Right ventricle myocardium inferior (tissue), 1 donor: Measurements from ENCODE around the gene CLVS2. TPM values are rescaled to one million over a fixed set of nuclear protein-coding genes. Genes with fewer than 3 reads are reported as not detected.

Experiments used
- ATAC-seq: fragments of 200-7000 bp; cut with Tn5 transposase; one replicate; pipeline ENCODE4 v1.9.1; 2020; ENCODE audit warnings: mild to moderate bottlenecking, moderate library complexity
- DNase-seq: peaks from one replicate; pipeline ENCODE4 v3.0.0; 2021; ENCODE audit errors: missing footprints
- intact Hi-C: fragments of 100-400 bp; cut with DNase I; formaldehyde crosslinking; loops from one replicate; pipeline ENCODE4 v1.11.0; 2022
- total RNA-seq: library from RNA; stranded (reverse); fragmentation: NEBNext Ultra II Directional; extraction: Animal tissue kit (Norgen Biotek cat#: 25700); gene quantifications from one replicate; pipeline ENCODE4 v1.2.1, GENCODE V29; 2021
- donor health status: DM: no; HTN: yes; CAD: no; lungs with severe emphysema.

Gene CLVS2
- total RNA-seq, 1 donor from 2014 or later, result not detected

DNA sequence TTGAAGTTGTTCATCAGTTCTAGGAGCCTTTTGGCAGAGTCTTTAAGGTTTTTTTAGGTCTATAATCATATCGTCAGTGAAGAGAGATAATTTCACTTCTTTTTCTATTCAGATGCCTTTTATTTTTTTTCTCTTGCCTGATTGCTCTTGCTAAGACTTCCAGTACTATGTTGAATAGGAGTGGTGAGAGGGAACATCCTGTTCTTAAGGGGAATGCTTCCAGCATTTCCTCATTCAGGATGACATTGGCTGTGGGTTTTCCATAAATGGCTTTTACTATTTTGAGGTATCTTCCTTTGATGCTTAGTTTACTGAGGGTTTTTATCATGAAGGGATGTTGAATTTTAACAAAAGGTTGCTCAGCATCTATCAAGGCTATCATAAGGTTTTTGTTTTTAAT lies 109.5 kb downstream of the CLVS2 start:
- DNase-seq (no peak), ATAC-seq (no peak)
- intact Hi-C loops, result no loop called here

DNA sequence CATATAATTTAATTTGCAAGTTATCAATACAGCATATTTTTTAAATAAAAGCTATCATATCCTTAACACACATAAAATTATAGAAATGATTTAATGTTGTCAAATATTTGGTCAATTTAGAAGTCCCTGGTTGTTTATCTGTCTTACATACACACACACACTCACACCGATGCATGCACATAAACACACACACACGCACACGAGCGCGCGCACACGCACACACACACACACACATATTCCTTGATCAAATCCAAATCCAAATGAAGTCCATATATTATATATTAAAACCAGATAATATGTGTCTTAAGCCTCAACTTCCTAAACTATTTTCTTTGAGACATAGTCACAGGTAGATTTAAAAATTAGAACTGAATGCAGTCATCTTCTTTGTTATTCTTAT lies 120.3 kb downstream of the CLVS2 start:
- intact Hi-C loops, result no loop called here
- DNase-seq, result no peak
- no peak for ATAC-seq

DNA sequence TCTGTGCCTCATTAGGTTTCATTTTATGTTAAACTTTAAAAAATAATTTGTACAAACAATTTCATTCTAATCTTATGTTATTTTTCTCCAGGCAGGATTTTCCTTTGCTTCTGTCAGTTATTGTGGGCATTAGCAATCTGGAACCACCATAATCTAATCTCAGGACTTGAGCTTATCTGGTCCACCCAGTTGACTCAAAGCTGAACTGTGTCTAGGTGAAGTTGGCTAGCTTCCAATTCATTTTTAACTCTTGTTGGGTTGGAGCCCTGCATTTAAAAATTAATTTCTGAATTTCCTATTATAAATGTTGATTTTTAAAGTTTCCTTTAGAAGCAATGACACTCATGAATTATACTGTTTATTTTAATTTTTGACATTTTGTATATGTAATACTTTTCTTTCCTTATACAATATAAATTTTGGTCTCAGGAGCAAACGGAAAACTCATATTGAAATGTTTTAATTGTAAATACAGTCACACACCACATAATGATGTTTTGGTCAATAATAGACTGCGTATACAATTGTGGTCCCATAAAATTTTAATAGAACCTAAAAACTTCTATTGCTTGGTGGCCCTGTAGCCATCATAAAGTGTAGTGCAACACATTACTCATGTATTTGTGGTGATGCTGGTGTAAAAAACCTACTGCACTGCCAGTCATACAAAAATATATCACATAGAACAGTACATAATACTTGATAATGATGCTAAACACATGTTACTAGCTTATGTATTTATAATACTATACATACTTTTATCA lies 121.3 kb downstream of the CLVS2 start:
- intact Hi-C loops, result no loop called here
- DNase-seq, result no peak

DNA sequence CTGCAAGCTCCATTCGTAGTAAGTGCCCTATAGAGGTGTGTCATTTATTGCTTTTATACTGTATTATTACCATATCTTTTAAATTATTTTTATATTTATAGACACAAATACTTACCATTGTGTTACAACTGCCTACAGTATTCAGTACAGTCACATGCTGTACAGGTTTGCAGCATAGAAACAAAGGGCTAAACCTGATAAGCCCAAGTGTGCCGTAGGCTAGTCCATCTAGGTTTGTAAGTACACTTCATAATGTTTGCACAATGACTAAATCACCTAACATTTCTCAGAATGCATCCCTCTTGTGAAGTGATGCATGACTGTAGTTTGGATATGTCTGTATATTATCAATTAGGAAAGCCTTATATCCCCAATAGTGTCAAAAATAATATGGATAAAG lies 122.8 kb downstream of the CLVS2 start:
- DNase-seq (no peak), ATAC-seq (no peak)

More for the DNA sequence above, 121.3 kb downstream of the CLVS2 start:
- no peak for ATAC-seq

More for the DNA sequence above, 122.8 kb downstream of the CLVS2 start:
- intact Hi-C loops, result no loop called here

Other genes with a start within 250 kb of the CLVS2 start
- not detected for gene FABP7, start 216.5 kb upstream of the CLVS2 start, total RNA-seq
- 4.5 TPM for gene SMPDL3A, start 207.0 kb upstream of the CLVS2 start, total RNA-seq